Measurements from ENCODE around the gene SP3. TPM values are rescaled to one million over a fixed set of nuclear protein-coding genes. Genes with fewer than 3 reads are reported as not detected.
"Not testable (repeated sequence)": the region's sequence is repeated elsewhere in the genome, so short reads cannot be mapped to it uniquely, and the experiment has no call there.

Gene SP3
- total RNA-seq, 1 donor from 2014 or later, result 72.3 TPM

GRCh38 chr2:173891315-173892037, 73.7 kb downstream of the SP3 start:
- no peak for DNase-seq (ENCODE audit: low spot score)

GRCh38 chr2:173889464-173889863, 75.7 kb downstream of the SP3 start:
- DNase-seq (ENCODE audit: low spot score), result not testable (repeated sequence)

DNA sequence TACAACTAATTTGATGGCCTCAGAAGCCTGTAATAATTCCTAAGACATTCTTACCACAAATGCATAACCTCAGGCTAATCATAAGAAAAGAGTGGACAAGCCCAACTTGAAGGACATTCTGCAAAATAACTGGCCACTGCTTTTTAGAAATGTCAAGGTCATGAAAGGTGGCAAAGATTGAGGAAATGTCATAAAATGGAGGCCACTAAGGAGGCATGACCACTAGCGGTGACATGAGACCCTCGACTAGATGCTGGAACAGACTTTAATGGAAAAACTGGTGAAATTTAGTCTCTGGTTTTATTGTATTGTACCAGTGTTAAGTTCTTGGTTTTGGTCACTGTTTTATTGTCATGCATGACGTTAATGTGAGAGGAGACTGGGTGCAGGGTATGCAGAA, 78.6 kb downstream of the SP3 start:
- DNase-seq (ENCODE audit: low spot score), result no peak

DNA sequence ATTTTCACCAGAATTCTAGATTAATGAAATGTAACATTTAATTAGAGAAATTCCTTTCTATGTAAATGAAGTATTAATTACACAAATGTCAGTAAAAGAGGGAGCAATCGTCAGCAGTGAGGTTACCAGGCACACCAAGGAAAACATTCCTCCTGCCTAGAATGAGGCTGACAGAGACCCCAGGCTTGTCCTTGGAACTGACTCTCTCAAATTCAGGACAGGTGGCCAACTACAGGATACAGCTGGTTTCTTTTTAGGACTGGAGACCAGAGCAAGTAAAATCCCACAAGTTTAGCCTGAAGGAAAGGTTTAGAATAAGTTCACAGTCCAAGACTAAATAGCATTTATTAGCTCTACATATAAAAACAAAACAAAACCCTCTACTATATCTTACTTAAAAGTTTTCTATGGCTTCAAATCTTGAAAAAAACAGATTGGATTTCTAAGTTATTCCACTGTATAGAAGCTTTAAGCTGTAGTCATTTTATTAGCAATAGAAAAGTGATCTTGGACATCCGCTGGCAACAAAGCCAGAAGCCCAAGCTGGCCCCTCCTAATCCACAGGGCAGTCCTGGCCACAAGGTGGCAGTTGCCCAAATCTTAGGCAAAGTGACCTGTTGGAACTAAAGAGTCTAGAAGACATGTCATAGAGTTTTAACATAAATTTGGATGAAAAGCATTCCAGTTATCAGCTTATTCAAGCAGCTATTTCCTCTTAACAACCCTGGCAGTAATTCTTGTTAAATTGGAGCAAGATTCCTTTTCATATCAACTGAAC, 81.0 kb downstream of the SP3 start:
- no peak for DNase-seq (ENCODE audit: low spot score)

DNA sequence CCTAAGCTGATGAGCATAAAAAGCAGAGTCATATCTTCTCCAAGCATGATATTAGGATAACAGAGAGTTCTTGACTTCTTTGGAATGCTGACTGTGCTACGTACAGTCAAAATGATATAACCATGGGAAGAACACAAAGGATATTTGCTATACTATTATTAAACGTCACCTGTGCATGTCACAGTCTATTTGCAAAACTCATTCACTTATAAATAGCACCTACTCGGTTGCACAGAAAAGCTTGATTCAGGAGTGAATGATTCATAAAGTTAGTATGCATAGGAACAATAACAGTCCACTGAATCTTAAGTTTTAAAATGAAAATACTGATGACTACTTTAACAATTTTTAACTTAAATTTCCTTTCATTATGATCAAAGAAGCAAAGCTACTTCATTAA, 83.3 kb downstream of the SP3 start:
- no peak for DNase-seq (ENCODE audit: low spot score)

DNA sequence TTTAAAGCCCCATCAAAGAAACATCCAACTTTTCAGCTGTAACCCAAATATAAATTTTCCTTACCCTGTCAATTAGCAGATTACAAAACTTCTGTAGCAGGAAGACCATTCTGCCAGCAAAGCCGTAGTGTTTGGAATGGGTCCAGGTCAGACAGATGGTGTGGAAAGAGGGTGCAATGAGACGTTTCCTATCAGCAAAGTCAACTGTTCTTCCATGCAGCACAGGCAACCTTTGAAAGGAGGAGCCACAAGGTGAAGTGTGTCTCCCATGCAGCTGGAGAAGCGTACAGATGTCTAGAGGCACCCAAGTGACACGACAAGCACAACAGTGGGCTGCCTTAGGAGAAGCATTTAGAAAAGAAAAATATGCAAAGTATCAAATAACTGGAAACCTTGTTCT, 83.7 kb downstream of the SP3 start:
- no peak for DNase-seq (ENCODE audit: low spot score)

DNA sequence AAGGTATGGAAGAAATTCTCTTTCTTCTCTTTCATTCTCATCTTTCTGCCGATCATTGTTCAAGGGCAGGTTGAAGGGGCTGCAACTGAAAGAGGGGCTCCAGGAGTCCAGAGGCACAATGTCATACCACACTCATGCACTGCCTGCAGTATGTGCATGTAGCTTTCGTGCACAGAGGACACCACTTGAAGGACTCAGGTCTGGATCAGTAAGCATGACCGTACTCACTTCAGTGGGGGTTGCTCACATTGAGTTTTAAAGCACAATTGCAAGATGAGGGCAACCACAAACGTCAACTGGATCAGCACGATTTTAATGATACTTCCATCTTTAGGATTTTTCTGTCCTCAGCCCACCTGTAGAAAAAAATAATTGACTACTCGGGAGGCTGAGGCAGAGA, 84.6 kb downstream of the SP3 start:
- DNase-seq (ENCODE audit: low spot score), result no peak

DNA sequence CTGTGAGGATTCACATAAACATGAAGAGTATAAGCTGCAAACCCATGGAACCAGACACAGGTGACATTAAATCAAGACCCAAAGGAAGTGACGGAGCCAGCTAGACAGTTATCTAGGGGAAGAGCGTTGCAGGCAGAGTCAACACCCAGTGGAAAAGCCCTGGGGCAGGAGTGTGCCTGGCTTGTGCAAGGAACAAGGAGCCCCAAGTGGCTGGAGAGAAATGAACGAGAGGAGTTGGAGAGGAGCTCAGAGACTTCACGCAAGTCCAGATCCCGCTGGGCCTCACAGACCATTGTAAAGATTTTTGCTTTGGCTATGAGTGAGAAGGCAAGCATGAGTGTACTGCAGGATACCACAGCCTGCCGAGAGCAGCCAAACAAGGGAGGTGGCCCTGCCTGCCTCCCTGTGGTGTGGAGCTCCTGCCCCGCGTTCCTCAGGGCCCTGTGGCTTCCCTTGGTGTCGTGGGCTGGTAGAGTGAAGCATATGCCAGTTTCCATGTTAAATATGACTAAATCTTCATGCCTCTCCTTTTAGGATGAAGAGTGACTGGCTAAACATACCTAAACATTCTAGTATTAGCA, 88.2 kb downstream of the SP3 start:
- DNase-seq (ENCODE audit: low spot score), result no peak

- no peak for DNase-seq (ENCODE audit: low spot score)
Observed at GRCh38 chr2:173874894-173875237, 90.3 kb downstream of the SP3 start.

DNA sequence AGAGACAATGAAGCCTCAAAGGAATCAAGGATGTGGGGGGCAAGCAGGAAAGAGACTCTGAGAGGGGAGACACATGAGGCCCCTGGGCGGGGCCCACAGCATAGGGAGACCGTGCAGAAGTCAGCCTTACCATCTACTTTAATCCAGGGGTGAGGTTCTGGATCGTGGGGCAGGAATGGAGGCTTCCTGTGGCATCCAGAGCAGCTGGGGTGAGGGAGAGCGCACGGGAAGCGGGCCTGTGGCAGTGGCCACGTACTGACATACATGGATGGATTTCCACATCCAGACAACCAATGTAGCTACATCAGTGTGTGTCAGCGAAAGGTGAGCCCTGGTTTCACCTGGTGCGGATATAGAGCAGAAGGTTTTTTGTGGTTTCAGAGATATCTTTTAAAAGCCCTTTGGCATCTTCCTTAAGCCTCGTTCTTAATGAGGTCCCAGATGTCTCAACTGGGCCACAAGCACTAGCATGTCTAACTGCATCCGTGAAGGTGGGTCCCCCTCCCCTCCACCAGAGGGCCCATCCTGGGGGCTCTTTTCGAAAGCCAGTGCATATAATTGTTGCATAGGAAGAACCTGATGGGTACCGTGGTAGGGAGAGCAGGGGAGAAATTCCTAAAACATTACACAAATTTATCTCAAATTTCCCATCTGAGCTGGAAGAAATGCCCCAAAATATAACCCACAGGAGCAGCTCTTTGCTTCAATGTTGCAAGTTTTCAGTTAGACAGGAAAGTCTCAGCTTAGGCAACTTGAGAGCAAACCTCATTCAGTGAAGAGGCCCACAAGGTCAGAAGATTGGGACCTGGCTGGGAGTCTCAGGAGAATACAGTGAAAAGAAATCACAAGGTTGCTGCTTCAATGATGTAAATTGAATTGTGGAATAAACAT, 90.9 kb downstream of the SP3 start:
- DNase-seq (ENCODE audit: low spot score), result no peak

- DNase-seq (ENCODE audit: low spot score), result no peak
Observed at GRCh38 chr2:173872714-173873113, 92.5 kb downstream of the SP3 start.

- DNase-seq (ENCODE audit: low spot score), result no peak
Observed at GRCh38 chr2:173869244-173870229, 95.6 kb downstream of the SP3 start.

DNA sequence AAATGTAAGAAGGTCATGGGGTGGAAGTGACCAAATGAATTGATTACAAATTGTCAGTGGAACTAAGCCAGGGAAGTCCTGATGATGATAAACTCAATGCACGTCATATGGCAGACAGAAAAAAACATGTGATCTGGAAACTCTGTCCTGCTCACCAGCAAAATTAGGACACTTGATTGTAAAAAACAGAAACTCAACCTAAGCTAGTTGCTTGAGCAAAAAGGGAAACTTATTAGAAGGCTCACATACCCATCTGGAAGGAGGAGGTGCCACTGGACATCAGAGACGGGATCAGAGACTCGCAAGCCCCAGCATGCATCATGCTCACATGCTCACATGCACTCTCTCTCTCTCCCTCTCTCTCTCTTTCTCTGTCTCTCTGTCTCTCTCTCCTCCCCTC, 96.8 kb downstream of the SP3 start:
- no peak for DNase-seq (ENCODE audit: low spot score)

- DNase-seq (ENCODE audit: low spot score), result no peak
Observed at GRCh38 chr2:173866874-173867618, 98.1 kb downstream of the SP3 start.

DNA sequence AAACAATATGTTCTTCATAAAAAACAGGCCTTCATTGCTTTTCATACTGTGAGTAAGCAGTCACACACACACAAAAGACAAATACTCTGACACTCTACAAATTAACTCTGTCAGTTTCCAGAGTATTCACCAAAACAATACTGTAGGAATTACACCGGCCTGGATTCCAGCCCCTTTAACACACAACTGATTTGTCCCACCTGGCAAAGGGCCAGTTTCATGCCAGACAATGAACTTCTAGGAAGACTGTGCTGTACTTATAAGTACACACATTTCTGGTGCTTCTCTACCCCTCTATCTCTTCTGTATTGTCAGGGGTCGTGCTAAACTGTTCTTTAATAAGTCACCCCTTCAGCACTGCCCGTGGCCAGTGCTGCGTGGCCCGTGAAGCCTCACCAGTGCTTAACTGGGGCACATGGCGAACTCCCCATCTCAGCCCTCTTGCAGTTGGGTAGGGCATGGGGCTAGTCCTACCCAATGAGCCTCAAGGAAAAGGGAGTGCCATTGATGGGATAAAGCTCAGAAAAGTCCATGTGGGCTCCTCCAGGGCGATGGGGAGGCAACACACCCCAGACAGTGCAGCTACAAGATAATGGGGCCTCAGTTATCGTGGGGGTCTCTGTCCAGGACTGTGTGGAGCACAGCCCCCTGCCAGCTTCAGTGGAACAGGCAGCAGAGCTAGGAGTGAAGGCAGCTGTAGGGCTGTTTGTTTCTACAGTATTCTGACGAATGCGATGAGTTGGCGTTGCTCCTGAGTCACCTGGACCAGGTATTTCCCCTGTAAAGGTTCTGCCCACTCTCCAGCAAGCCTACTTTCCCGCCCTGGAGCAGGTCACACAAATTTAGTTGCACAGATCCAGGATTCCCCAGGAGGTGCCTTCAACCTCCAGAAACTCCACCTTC, 99.0 kb downstream of the SP3 start:
- no peak for DNase-seq (ENCODE audit: low spot score)

GRCh38 chr2:173862612-173863217, 102.5 kb downstream of the SP3 start:
- DNase-seq (ENCODE audit: low spot score), result no peak

GRCh38 chr2:173860566-173860965, 104.6 kb downstream of the SP3 start:
- DNase-seq (ENCODE audit: low spot score), result no peak

DNA sequence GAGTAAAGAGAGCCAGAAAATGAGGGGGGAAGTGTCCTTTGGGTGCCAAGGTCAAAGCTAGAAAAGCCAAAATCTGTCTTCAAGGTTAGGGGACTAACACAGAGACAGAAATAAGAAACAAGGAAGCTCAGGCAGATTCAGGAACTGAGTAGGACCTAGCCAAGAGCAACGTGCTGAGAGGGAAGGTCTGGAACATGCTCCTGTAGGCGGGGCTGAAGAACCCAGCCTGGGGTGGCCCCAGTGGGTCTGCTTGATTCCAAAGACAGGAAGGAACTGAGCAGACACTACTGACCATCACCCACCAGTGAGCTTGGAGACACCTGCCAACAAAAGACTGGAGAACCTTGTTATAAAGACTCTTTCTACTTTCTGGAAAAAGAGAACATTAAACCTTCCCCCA, 105.1 kb downstream of the SP3 start:
- DNase-seq (ENCODE audit: low spot score), result no peak

All from mesenteric fat pad (tissue), 1 donor.